GM18858 (cell line): ENCODE results near the gene QRFP.
"Not testable (repeated sequence)": the region's sequence is repeated elsewhere in the genome, so short reads cannot be mapped to it uniquely, and the experiment has no call there.

ENCODE experiments used
- ATAC-seq: cut with Tn5 transposase; IDR thresholded peaks from one replicate; pipeline ENCODE4 v1.9.1; 2021; ENCODE audit not compliant: unreplicated experiment

The QRFP gene

DNA sequence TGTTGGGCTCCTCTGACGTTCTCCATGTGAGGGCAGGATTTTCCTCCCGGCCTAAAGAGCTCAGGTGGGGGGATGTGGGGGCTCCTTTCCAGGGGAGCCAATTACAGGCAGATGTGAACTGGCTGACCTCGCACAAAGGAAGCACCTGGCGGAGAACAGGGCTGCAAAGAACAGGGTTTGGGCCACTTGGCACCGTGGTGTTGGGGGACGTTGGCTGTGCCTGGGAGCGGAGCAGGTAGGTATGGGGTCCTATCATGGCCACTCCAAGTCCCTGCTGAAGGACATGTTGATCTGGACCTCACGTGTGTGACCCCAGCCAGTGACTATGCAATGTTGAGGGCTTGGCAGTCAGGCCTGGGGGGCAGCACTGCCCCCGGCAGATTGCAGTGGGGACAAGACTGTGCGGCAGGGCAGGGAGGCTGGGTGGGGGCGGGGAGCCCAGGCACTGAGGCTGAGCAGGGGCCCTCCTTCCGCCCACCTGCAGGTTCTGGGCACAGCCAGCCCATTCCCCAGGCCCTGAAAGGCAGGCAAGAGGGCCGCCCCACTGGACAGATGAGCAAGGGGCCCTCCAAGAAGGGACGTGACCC is 23.0 kb upstream of the QRFP start:
- no peak for ATAC-seq

DNA sequence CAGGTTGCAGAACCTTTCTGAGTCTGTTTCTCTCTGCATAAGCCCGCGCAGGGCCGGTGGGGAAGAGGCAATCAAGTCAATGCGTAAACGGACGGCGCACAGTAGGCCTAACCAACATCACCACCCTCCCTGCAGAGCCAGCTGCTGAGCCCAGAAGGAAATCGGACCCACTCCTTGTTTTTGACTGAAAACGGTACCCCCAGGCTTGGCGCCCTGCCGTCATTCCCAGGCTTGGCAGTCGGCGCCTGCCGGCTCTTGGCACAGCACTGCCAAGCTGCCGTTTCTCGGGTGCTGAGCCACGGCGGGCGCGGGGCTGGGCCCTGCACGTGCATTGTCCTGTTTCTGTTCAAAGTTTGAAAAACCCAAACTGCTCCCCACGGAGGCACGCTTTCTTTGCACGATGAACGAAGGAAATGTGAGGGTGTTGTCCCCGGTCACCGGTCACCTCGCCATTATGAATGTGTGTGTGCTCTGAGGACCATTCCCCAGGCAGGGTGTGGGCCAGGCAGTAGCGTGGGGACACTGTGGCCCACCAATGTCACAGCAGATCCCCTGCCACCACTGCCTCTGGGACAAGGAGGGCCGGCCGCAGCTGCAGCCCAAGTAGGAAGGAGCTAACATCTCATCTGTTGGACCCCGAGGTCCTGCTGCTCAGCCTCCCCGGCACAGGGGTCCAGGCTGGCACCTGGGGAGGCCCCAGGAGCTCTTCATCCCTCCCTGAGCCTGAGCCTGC is 22.4 kb upstream of the QRFP start:
- no peak for ATAC-seq

DNA sequence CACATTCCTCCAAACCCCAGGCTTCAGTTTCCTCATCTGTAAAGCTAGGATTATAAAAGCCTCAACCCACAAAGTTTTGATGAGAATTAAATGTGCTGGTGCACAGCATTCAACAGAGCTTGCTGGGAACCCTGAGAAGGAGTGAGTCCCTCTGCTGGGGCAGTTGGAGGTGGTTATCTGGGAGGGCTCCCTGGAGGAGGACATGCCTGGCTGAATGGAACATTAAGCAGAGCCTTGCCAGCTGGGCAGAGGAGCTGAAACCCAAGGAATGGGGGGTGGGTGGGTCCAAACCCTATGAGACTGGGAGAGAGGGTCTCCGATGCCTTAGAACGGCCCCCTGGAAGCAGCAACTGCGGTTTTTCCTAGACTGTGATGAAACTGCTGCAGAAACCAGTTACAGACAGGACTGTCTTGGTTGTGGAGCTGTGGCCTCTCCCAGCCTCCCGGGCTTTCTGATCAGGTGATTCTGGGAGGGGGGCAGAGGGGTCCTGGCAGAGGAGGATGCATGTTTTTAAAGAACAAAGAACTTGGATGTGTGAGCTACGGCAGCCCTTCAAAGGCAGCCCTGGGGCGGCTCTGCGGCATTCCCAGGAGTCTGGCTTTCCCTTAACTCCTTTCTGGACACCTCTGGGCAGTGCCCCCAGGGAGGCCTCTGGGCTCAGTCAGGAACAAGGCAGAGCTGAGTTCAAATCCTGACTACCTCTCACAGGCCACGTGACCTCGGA is 21.7 kb upstream of the QRFP start:
- ATAC-seq, result no peak

GRCh38 chr9:130917168-130917960 is 20.8 kb upstream of the QRFP start:
- ATAC-seq, result no peak

- no peak for ATAC-seq
Observed at GRCh38 chr9:130915096-130915447, 18.5 kb upstream of the QRFP start.

DNA sequence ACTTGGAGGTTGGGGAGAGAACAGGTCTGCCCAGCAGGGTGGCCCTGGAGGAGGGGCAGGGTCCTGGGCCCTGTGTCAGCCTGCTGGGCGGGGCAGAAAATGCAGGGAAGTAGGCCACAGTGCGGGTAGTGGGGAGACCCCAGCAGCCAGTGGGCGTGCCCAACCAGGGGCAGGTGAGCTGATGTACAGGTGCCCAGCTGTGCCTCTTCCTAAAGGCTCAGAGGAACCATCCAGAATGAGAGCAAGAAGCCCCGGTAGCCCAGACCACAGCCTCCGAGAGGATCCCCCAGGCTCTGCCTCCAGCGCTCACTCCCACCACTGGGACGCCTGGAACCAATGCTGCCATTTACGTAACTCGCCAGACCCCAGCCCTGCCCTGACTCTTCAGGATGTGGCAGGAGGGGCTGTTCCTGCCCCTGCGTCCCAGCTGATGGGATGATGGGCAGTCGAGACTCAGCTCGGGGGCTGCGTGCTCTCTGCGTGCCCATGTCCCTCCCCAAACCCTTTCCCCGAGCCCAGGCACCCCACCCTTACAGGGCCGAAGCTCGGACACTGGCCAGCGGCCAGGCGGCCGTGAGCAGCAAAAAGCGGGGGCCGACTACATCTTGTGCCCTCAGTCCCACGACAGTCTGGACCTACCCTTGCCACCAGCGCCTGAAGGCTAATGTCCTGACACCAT is 17.9 kb upstream of the QRFP start:
- no peak for ATAC-seq

DNA sequence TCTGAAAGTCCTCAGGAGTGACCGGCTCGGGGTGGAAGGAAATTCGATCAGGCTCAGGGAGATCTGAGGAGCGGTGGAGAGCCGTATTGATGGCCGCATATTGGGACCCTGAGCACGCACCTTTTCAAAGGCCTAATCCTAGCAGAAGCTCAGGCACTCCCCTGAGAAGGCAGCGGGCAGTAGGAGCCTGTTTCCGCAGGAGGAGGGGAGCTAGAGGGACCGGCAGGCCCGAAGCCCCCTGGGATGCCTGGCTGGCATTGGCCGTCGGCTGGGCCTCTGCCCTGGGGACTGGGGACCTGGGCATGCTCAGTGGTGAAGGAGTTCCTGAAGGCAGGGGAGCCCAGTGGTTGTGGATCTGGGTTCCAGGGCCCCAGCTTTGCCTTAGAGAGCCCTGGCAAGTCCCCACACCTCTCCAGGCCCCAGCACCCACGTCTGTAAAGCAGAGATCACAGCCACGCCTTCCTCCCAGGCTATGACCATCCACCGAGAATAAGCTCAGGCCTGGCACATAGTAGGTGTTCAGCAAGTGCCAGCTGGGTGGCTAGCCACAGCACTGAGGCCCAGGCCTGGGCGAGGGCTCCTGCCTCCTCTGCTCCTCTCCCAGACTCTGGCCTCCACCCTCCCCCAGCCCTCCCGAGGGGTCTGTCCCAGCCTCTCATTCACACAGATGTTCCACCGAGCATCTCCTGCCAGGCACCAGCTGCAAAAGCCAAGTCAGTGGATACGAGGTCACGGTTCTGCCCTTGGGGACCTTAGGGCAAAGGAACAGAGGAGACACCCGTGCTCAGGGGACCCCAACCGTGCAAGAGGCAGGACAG is 17.2 kb upstream of the QRFP start:
- no peak for ATAC-seq

DNA sequence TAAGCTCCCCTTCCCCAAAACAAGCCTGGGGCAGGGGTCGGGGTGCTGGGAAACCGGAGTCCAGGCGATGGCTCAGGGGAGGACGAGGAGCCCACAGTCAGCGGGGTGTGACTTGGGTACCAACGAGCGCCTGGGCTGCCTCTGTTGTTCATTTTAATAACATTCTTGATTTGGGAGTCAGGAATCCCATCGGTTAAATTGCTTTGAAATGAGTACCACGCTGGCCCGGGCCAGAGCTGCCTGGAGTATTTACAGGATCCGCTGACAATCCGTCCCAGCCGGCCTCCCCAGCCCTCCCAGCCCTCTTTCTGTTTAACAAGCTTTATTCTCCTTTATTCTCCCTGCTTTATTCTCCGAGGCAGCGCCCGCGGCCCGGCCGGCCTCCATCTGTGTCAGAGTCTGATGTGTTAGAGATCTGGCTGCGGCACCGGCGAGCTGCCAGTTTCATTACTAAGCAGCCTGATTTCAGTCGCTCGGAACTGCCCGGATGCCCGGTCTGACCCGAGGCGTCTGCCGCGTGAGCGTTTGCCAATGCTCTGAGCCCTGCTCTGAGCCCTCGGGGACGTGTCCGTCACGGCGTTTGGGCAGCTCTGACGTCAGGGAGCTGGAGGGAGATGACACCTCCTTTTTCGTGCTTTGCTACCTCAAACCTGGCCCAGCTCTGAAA is 16.5 kb upstream of the QRFP start:
- no peak for ATAC-seq

- ATAC-seq, result no peak
Observed at GRCh38 chr9:130911254-130912049, 14.8 kb upstream of the QRFP start.

DNA sequence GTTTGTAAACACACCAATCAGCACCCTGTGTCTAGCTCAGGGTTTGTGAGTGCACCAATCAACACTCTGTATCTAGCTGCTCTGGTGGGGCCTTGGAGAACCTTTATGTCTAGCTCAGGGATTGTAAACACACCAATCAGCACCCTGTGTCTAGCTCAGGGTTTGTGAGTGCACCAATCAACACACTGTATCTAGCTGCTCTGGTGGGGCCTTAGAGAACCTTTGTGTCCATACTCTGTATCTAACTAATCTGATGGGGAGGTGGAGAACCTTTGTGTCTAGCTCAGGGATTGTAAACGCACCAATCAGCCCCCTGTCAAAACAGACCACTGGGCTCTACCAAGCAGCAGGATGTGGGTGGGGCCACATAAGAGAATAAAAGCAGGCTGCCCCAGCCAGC is 14.1 kb upstream of the QRFP start:
- not testable (repeated sequence) for ATAC-seq

DNA sequence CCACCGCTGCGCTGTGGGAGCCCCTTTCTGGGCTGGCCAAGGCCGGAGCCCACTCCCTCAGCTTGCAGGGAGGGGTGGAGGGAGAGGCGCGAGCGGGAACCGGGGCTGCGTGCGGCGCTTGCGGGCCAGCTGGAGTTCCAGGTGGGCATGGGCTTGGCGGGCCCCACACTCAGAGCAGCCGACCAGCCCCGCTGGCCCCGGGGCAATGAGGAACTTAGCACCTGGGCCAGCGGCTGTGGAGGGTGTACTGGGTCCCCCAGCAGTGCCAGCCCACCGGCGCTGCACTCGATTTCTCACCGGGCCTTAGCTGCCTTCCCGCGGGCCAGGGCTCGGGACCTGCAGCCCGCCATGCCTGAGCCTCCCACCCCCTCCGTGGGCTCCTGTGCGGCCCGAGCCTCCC is 13.4 kb upstream of the QRFP start:
- ATAC-seq, result not testable (repeated sequence)

DNA sequence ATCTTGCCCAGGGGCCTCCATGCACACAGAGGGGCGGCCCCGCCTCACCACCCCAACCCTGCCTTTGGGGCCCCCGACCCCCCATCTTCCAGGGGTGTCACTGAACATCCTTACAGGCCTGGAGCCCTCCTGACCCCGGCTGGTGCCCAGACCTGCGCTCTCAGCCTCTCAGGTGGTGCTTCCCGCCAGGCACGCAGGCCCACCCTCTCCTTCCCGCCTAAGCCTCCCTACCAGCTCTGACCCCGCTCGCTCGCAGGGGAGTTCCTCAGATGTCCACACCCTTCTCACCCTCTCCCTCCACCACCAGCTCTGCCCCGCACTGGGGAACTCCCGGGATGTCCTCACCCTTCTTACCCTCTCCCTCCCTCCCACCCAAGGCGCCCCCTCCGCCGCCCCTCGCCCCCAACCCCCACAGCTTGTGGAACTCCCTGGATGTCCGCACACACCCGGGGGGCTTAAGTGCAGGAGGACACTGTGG is 12.3 kb upstream of the QRFP start:
- no peak for ATAC-seq

- no peak for ATAC-seq
Observed at GRCh38 chr9:130908146-130908877, 11.7 kb upstream of the QRFP start.

DNA sequence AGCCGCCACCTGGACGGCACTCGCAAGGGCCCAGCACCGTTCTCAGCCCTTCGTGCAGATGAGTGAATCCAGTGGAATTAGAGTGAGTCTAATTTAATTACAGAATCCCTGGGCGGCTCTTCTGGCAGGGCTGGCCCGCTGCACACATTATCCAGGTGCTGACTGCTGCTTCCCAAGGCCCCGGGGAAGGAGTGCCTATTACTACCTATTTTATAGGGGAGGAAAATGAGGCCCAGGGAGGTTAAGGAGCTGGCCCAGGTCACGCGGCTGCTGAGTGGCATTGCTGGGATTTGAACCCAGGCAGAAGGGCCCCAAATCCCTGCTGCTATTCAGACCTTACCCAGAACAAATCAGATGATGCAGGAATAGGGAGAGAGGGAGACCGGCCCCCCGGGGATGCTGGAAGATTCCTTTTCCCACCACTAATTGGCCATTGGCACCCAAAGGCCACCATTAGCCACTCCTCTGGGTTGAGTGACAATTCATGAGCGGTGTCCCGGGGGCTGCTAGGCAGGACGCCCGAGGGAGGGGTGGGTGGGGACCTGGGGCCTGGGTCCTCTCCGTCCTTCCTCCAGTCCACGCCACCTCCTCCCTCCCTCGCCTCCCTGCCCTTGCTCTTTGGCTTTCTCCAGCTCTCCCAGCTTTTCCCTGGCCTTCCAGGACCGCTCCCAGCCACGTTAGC is 10.3 kb upstream of the QRFP start:
- ATAC-seq, result no peak

- no peak for ATAC-seq
Observed at GRCh38 chr9:130905902-130906734, 9.5 kb upstream of the QRFP start.

GRCh38 chr9:130905125-130905901 is 8.7 kb upstream of the QRFP start:
- no peak for ATAC-seq
